ENCODE results near the gene HGD.

HGD gene

DNA sequence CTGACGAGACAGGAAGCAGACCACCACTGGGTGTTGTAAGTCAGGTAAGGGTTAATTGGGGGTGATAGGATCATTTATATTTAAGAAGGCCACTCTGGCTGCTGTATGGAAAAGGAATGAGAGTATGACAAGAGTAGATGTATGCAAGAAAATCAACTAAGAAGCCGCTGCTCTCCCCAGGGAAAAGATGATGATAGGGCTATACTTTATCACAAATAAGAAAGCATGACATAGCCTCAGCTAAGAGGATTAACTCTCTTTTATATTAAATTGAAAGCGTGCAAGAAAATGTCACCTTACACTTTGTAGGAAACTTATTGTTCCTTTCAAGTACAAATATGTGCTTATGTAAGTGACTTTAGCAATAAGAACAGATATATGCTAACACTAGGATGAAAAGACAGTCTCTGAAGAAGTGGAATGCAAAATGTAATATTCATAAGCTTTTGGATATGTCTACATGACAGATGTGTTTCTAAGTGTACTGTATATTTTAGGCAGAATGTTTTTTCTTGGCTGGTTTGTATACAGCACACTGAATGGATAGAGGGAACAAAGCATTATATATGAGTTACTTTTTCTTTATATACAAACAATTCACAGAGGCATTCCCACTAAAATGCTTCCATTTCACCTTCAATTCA, 94.6 kb downstream of the HGD start:
- peak; percentile 42 for DNase-seq (ENCODE audit: low spot score)
